ENCODE measurements around the gene LRBA.
A peak's percentile ranks its signal among the peaks of the same experiment; 100 is the strongest.

The LRBA gene

DNA sequence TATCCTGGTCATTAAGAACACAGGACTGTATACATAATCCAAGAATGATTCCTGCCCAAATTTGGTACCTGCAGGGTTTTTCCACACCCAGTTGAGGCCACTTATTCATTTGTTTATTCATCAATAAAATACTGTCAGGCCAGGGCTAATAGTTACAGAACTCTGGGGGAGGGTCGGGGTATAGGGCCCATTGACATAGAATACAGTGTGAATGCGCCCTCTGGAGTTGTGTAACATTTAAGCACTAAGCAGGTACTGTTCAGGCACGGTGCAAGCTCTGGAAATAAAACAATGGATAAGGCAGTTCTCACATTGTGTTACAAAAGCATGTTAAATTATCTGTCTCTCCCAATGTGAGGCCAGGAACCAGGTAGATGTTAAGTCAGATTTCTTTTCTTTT, 30.8 kb upstream of the LRBA start:
- TF ChIP-seq, protein P1, sequence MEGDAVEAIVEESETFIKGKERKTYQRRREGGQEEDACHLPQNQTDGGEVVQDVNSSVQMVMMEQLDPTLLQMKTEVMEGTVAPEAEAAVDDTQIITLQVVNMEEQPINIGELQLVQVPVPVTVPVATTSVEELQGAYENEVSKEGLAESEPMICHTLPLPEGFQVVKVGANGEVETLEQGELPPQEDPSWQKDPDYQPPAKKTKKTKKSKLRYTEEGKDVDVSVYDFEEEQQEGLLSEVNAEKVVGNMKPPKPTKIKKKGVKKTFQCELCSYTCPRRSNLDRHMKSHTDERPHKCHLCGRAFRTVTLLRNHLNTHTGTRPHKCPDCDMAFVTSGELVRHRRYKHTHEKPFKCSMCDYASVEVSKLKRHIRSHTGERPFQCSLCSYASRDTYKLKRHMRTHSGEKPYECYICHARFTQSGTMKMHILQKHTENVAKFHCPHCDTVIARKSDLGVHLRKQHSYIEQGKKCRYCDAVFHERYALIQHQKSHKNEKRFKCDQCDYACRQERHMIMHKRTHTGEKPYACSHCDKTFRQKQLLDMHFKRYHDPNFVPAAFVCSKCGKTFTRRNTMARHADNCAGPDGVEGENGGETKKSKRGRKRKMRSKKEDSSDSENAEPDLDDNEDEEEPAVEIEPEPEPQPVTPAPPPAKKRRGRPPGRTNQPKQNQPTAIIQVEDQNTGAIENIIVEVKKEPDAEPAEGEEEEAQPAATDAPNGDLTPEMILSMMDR (IDR thresholded peaks at IDR 0.05; ENCODE audit: control insufficient read depth, extremely low read depth, insufficient read depth), result peak; percentile 71
- DNase-seq (ENCODE audit: low read depth), result peak; percentile 51
- no peak overlapping the region for H3K4me3 ChIP-seq (ENCODE audit: low read depth, low read length)

DNA sequence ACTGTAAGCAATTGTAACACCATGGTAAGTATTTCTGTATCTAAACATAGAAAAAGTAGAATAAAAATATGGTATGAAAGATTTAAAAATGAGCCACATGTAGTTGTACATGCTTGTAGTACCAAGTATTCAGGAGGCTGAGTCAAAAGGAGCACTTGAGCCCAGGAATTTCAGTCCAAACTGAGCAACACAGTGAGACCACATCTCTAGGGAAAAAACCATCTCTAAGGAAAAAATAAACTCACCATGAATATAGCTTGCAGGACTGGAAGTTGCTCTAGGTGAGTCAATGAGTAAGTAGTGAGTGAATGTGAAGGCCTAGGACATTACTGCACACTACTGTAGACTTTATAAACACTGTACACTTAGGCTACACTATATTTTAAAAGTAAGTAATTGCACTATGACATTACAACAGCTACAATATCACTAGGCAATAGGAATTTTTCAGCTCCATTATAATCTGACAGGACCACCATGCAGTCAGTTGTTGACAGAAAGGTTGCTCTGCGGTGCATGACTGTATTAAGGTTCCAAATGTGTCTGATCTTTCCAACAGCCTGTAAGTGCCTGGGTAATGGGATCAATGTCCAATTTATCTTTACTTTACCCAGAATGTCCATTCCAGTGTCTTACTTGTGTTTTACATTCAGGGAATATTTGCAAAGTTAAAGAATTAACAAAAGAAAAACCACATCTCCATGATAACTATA, 28.9 kb upstream of the LRBA start:
- TF ChIP-seq, protein P1 (IDR thresholded peaks at IDR 0.05; ENCODE audit: control insufficient read depth, extremely low read depth, insufficient read depth), result no peak
- DNase-seq (ENCODE audit: low read depth), result no peak
- H3K4me3 ChIP-seq (ENCODE audit: low read depth, low read length), result no peak overlapping the region

DNA sequence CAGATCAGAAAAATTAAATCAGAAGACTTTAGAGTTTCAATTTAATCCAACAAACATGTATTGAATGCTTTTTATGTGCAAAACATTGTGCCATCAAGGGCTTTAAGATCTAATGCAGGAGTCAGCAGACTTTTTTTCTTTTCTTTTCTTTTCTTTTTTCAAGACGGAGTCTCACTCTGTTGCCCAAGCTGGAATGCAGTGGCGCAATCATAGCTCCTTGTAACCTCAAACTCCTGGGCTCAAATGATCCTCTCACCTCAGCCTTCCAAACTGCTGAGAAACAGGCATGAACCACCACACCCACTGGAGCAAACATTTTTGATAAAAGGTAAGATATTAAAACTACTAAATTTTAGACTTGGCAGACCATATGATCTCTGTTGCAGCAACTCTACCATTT, 24.6 kb upstream of the LRBA start:
- DNase-seq (ENCODE audit: low read depth), result no peak
- no peak overlapping the region for H3K4me3 ChIP-seq (ENCODE audit: low read depth, low read length)
- TF ChIP-seq, protein P1 (IDR thresholded peaks at IDR 0.05; ENCODE audit: control insufficient read depth, extremely low read depth, insufficient read depth), result no peak

DNA sequence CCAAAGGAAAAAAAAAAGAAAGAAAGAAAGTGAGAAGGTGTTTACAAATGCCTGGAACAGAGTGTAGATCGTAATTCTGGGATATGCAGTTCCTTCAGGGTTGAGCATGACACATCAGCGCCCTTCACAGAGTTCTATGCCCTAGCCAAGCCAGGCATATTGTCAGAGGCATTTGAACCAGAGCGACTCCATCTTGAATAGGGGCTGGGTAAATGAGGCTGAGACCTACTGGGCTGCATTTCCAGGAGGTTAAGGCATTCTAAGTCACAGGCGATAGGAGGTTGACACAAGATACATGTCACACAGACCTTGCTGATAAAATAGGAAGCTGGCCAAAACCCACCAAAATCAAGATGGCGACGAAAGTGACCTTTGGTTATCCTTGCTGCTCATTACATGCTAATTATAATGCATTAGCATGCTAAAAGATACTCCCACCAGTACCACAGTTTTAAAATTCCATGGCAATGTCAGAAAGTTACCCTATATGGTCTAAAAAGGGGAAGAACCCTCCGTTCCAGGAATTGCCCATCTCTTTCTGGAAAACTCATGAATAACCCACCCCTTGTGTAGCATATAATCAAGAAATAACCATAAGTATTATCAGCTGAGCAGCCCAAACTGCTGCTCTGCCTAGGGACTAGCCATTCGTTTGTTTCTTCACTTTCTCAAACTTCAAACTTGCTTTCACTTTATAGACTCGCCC, 23.5 kb upstream of the LRBA start:
- H3K4me3 ChIP-seq (ENCODE audit: low read depth, low read length), result no peak overlapping the region
- no peak for DNase-seq (ENCODE audit: low read depth)
- TF ChIP-seq, protein P1 (IDR thresholded peaks at IDR 0.05; ENCODE audit: control insufficient read depth, extremely low read depth, insufficient read depth), result no peak

DNA sequence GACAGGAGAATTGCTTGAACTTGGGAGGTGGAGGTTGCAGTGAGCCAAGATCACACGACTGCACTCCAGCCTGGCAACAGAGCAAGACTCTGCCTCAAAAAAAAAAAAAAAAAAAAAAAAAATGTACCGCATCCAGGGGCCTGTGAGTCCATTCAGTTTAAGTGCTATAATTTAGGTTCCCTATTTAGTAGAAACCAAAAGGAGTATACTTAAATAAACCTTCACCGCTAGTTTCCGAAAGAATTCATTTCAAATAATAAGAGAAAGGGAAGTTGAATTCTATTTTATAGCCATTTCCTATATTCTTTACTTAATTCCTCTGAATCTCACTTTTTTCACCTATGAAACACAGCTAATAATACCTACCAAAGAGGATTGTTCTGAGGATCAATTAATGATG, 20.8 kb upstream of the LRBA start:
- no peak overlapping the region for H3K4me3 ChIP-seq (ENCODE audit: low read depth, low read length)
- TF ChIP-seq, protein P1 (IDR thresholded peaks at IDR 0.05; ENCODE audit: control insufficient read depth, extremely low read depth, insufficient read depth), result no peak
- DNase-seq (ENCODE audit: low read depth), result no peak

DNA sequence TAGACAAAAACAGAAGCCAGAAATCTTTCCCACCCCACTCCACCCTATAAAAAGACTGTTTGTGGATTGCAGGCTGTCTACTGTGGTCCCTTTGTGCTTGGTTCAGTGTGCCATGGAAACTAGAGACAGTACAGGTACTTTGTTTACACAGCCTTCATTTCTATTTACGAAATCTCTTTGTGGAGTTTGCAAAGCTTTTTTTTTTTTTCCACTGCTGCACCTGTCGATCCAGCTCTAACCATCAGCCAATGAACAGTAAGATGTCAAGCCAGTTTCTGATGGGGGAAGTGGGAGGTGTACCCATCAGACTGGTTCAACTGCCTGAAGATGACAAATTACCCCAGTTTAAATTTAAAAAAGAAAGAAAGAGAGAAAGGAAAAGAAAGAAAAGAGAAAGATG, 20.2 kb upstream of the LRBA start:
- H3K4me3 ChIP-seq (ENCODE audit: low read depth, low read length), result no peak overlapping the region; the same call in 1 of the 2 replicates
- peak; percentile 94 for DNase-seq (ENCODE audit: low read depth)
- TF ChIP-seq, protein P1 (IDR thresholded peaks at IDR 0.05; ENCODE audit: control insufficient read depth, extremely low read depth, insufficient read depth), result no peak
